Ramos (cell line): ENCODE data around the gene PAM.
"Not testable (repeated sequence)": the region's sequence is repeated elsewhere in the genome, so short reads cannot be mapped to it uniquely, and the experiment has no call there.

Experiments used
- in situ Hi-C: fragments of 300-500 bp; cut with MboI; formaldehyde crosslinking; loops from one replicate; pipeline ENCODE4 v1.14.3; 2022; ENCODE audit warnings: low sequenced_read_pairs; ENCODE audit not compliant: unreplicated experiment

The PAM gene

DNA sequence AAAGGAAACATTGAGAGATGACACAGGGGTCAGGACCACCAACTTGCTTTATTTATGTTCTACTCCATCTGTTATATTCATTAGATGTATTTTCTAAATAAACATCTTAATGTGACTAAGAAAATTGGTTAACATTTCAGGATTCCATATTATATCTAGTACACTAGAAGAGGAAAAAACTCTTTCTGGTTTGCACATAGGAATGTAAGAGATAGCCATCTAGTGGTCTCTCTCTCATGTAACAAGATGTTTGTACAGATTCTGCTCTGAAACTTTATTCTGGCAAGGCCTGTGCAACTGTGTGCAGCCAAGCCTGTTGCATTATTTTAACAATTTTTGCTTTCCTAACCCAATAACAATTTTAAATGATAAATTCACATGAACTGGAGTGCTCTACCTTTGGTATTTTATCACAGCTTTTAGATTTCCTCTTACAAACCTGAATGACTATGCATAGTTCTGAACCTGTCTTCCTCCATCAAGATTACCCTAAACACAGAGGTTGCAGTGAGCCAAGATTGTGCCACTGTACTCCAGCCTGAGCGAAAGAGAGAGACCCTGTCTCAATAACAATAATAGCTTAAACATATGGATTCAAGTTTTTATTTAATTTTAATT lies 216.7 kb downstream of the PAM start:
- in situ Hi-C loops = no loop called here

DNA sequence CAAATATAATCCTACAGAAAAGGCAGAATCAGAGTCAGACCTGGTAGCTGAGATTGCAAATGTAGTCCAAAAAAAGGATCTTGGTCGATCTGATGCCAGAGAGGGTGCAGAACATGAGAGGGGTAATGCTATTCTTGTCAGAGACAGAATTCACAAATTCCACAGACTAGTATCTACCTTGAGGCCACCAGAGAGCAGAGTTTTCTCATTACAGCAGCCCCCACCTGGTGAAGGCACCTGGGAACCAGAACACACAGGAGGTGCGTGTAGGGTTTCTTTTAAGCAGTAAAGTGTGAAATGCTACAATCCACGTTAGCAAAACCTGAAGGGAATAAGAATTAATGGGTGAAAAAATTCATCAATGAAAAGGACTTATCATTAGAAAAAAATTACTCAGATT lies 219.1 kb downstream of the PAM start:
- in situ Hi-C loops = no loop called here

DNA sequence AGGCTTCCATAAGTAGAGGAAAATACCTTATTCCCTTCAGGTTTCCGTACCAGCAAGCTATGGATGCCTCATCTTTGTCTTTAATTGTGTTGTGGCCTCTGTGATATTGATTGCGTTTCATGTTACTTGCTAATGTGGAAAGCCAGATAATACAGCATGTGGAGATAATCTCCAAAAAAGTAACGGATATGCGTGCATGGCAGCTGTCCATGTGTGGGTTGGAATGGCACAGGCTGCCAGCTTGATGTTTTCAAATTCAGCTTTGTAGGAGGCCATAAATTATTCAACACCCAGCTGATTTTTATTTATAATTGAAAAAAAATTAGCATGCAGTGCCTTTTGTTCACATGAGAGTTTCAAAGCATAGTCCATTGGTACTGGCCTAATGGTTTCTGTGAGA lies 219.9 kb downstream of the PAM start:
- in situ Hi-C loops = no loop called here

GRCh38 chr5:102975457-102976182 lies 220.5 kb downstream of the PAM start:
- in situ Hi-C loops = no loop called here

DNA sequence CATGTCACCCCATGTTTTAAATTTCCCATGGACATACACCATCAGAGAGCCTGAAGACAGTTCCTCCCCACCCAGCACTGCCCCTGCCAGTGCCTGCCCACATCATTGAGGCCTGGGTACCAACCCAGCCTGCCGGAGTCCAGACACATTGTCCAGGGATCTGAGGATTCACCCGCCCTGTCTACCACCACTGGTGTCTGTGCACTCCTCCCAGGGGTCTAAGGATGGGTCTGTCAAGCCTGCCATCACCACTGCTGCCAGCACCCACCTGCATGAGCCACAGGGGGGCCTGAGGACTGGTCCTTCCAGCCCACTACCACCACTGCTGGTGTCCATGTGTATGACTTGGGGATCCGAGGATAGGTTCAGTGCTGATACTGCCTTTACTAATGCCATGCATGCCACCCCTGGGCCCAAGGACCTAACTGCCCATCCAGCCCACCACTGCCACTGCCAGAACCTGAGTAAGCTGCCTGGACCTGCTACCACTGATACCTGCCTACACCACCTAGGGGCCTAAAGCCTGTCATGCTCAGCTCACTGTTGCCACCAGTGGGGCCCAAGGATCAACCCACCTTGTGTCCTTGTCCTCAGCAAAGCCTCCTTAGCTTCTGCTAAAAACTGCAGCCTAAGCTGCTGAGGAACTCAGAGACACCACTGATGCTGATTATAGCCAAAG lies 227.0 kb downstream of the PAM start:
- in situ Hi-C loops = no loop called here

- in situ Hi-C loops = no loop called here
These were observed 231.0 kb downstream of the PAM start for GRCh38 chr5:102986074-102986473.

DNA sequence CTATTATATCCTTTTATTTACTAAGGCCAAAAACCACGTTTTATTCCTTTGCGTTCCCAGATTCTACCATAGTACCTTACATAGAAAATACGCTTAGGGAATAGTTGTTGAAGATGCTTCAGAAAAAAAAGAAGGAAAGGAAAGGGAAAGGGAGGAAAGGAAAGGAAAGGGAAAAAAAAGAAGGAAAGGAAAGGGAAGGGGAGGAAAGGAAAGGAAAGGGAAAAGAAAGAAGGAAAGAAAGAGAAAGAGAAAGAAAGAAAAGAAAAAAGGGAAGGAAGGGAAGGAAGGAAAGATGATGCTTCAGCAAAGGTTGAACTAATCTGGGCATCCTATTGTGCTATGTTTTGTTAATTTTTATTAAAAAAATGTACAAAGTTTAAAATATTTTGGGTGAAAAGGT lies 233.4 kb downstream of the PAM start:
- in situ Hi-C loops = no loop called here

DNA sequence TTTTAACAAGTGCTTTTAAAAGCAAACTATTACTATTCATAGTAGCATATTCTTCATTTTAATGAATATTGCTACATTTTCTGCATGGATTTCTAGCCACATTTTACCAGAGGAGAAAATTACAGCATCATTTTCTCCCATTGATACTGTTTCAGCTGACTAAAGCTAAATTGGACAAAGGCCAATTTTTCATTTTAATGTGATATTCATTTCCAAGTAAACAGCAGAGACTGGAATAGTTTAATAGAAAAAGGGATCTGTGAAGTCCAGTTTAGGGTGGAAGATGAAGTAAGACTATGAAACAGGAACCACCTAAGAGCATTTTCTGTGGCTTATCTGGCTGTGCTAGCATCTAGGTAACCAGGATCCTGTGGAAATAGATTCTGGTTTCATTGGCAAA lies 236.7 kb downstream of the PAM start:
- in situ Hi-C loops = no loop called here

DNA sequence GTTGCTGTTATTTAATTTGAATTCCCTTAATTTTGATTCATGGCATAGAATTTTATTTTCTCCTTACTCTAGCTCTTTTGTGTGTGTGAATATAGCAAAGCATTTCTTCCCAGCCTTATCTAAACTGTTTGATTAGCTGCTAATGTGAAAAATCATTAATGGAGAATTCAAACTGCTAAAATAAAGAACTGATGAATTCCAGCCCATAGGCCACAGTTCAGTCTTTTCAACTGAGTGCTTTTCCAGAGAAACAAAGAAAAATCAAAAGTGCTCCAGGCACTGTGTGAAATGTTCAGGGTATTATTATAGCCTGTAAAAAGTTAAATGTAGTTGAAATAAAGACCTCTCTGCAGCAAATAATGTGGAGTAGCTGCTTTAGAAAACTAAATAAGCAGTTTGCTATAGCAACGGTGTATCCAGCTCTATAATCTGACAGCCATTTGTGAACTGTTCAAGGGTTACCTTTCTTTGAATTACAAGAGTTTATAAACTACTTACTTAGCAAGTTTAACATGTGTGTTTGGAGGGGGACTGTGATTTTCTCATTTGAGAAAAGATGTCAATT lies 241.0 kb downstream of the PAM start:
- in situ Hi-C loops = no loop called here

DNA sequence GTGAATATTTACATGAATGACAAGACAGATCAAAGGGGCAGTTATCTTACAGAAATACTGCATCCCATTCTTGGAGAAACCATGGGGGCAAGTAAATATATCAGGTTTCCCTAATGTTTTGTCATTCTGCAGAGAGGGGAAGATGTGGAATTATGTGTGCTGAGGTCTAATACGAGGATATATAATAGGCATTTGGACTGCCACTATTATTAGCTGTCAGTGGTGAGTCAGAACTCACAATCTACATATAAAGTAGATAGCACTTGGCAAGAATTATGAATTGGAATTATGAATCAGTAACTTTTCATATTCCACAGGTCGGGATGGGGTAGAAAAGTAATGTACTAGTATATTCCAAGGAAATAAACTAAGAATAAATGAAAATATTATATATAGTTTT lies 243.1 kb downstream of the PAM start:
- in situ Hi-C loops = no loop called here

DNA sequence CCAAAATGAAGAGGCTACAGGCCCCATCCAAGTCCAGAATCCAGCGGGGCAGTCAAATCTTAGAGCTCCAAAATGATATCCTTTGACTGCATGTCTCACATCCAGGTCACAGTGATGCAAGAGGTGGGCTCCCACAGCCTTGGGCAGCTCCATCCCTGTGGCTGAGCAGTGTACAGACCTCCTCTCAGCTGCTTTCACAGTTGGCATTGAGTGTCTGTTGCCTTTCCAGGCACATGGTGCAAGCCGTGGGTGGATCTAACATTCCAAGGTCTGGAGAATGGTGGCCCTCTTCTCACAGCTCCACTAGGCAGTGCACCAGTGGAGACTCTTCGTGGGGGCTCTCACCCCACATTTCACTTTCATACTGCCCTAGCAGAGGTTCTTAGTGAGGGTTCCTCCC lies 244.1 kb downstream of the PAM start:
- in situ Hi-C loops = no loop called here

GRCh38 chr5:102999621-103000020 lies 244.5 kb downstream of the PAM start:
- in situ Hi-C loops = not testable (repeated sequence)

GRCh38 chr5:103000089-103000488 lies 245.0 kb downstream of the PAM start:
- in situ Hi-C loops = no loop called here

DNA sequence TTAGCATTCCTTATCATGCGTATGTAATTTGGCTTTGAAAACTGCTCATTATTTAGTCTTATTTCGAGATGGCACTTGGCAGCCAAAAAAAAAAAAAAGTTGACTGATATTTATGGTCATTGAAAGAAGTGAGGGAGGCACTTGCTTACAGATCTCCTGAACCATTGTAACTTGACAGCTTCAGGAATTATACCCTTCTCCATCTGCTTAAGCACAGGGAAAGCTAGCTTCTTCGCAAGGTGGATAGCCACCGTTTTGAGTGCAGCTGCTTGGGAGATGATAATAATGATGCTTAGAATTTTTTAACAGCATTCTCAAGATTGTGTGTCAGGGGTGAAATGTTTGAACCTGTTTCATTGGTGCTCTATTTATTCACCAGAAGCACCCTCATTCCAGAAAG lies 248.8 kb downstream of the PAM start:
- in situ Hi-C loops = no loop called here

DNA sequence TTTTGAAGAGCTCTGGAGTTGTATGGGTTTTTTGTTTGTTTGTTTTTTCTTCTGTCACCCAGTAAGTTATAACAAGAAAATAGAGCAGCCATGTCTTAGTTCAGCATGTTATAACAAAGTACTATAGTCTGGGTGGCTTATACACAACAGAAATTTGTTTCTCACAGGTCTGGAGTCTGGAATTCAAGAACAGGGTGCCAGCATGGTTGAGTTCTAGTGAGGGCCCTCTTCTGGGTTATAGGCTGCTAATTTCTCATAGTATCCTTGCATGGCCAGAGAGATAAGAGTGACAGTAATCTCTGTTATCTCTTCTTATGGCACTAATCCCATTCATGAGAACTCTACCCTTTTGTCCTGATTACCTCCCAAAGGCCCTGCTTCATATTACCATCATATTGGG lies 250.2 kb downstream of the PAM start:
- in situ Hi-C loops = no loop called here

- in situ Hi-C loops = no loop called here
These were observed 251.8 kb downstream of the PAM start for GRCh38 chr5:103006921-103007320.

DNA sequence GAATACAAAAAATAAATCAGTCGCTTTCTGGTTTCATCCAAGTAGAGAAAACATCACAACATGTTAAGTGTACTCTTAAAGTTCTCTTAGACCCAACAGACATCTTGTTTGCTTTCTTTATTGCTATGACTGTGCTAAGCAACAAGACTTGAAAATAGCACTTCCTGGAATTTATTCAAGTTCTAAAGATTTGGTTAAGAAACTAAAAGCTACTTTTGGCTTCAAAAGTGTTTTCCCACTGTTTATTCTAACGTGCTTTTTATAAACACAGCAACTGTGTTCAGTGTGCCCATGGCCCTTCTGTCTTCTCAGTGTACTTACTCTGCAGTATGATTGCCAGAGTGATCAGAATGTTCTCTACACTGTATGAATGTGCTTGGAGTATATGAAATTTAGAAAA lies 255.1 kb downstream of the PAM start:
- in situ Hi-C loops = no loop called here

- in situ Hi-C loops = no loop called here
These were observed 258.9 kb downstream of the PAM start for GRCh38 chr5:103013933-103014552.

DNA sequence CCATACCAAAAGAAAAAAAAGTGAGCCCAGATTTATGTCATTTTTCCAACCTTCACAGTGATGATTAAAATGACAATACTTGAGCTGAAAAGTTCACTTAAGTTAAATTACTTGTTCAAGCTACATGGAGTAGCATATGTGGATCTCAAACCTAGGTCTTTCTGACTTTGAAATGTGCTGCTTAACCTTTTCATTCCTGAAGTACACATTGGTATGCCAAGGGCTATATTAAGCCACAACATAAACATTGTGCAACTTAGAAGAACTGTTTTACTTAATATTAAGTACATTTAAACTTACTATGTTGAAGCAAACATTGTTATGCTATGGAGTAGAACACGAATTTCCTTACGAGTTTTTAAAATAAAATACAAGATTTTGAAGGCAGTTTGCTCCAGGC lies 259.9 kb downstream of the PAM start:
- in situ Hi-C loops = no loop called here

DNA sequence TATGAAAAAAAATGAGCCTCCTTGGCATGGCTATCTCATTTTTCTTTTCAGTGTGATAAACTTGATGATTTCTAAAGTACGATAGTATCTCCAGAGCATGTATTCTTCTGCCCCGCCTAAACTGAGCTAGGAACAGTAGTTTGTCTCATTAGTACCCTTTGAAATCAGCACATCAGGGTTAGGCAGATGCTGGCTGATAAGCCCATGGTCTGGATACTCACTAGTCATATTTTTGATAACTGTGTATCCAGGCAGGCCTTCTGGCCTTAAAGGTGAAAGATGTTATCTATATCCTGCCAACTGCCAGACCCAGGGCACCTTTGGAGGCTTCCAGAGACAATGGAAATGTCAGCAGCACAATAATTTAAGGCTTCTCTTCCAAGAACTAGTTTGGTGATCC lies 261.1 kb downstream of the PAM start:
- in situ Hi-C loops = no loop called here

DNA sequence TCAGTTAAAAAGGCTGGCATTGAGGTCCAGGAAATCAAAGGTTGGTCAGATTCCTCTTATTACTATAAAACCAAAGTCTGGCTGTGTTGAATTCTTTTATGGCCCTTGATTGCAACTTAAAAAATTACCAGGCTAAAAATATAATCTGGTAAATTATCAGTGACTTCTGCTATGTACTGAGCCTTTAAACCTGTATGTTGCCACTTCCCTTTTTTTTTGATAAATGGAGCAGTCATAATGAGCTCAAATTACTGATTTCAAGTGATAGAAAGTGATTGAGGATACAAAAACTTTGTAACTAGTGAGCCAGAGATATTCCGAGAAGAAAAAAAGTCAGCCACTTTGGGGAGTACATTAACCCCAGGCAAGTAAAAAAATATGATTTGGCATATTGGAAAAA lies 264.7 kb downstream of the PAM start:
- in situ Hi-C loops = no loop called here
